ENCODE results near the gene ADAP1.
"Not testable (repeated sequence)": the region's sequence is repeated elsewhere in the genome, so short reads cannot be mapped to it uniquely, and the experiment has no call there.

Gene ADAP1

DNA sequence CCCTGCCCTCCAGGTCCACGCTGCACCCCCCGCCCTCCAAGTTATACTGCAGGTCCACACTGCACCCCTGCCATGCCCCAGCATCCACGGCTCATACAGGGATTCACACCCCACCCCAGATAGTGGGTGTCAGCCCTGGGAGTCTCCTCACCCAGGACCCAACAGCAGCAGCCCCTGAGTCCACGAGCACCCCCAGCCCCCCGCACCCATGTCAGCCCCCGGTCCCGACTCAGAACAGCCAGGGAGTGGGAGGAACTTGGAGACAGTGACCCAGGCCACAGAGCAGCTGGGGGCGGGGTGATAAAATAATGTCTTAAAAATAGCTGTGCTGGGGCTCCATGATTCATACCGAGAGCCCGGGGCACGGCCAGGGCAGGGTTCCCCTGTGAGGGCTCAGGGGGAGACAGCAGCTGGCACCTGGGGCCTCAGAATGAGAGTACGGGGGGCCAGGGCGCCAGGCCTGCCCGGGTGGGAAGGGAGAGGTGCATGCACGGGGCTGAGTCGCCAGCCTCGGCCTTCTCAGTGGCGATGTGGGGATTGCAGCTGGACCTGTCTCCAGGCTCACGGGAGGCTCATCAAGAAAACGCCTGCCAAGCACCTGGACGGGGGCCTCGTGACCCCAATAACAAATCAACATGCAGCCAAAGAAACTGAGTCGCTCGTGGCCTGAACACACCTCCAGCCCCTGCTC is 29.8 kb downstream of the ADAP1 start:
- Histone ChIP-seq H3K79me2 (ENCODE audit: insufficient read depth, low read length) (peaks cover 6% of the 10 kb centered on the region; the same call in 1 of the 2 replicates), H3K36me3 (ENCODE audit: insufficient read depth, low read length) (no peaks in the 10 kb centered on the region), H3K9me3 (ENCODE audit: insufficient read depth, low read depth, low read length) (no peaks in the 10 kb centered on the region), H3K27me3 (ENCODE audit: insufficient read depth, low read length, poor library complexity, severe bottlenecking) (no peaks in the 10 kb centered on the region), H2AFZ (ENCODE audit: low read length) (no peak overlapping the region), H3K4me3 (ENCODE audit: low read length, poor library complexity, severe bottlenecking) (no peak overlapping the region), H3F3A (ENCODE audit: low read depth) (no peaks in the 10 kb centered on the region), H3K9ac (ENCODE audit: low read depth, low read length, poor library complexity, severe bottlenecking) (peak overlapping the region; percentile 22), H4K20me1 (ENCODE audit: insufficient read depth, low read length, poor library complexity, severe bottlenecking) (no peaks in the 10 kb centered on the region), H3K4me2 (ENCODE audit: low read depth, low read length, poor library complexity, severe bottlenecking) (no peak overlapping the region), H3K9me2 (replicated peaks; ENCODE audit: low read depth, low read length) (no peaks in the 10 kb centered on the region), H3K4me1 (ENCODE audit: insufficient read depth, low read length, poor library complexity, severe bottlenecking) (peaks cover 37% of the 10 kb centered on the region)
- TF ChIP-seq EZH2phosphoT487 (IDR thresholded peaks at IDR 0.05; ENCODE audit: borderline replicate concordance), result no peak
- TF ChIP-seq, protein P1, sequence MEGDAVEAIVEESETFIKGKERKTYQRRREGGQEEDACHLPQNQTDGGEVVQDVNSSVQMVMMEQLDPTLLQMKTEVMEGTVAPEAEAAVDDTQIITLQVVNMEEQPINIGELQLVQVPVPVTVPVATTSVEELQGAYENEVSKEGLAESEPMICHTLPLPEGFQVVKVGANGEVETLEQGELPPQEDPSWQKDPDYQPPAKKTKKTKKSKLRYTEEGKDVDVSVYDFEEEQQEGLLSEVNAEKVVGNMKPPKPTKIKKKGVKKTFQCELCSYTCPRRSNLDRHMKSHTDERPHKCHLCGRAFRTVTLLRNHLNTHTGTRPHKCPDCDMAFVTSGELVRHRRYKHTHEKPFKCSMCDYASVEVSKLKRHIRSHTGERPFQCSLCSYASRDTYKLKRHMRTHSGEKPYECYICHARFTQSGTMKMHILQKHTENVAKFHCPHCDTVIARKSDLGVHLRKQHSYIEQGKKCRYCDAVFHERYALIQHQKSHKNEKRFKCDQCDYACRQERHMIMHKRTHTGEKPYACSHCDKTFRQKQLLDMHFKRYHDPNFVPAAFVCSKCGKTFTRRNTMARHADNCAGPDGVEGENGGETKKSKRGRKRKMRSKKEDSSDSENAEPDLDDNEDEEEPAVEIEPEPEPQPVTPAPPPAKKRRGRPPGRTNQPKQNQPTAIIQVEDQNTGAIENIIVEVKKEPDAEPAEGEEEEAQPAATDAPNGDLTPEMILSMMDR (conservative IDR thresholded peaks at IDR 0.05; ENCODE audit: low read length), result no peak

DNA sequence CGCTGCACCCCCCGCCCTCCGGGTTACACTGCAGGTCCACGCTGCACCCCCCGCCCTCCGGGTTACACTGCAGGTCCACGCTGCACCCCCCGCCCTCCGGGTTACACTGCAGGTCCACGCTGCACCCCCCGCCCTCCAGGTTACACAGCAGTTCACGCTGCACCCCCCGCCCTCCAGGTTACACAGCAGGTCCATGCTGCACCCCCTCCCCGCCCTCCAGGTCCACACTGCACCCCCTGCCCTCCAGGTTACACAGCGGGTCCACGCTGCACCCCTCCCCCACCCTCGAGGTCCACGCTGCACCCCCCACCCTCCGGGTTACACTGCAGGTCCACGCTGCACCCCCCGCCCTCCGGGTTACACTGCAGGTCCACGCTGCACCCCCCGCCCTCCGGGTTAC is 30.4 kb downstream of the ADAP1 start:
- H4K20me1 ChIP-seq (ENCODE audit: insufficient read depth, low read length, poor library complexity, severe bottlenecking); H2AFZ ChIP-seq (ENCODE audit: low read length); H3K36me3 ChIP-seq (ENCODE audit: insufficient read depth, low read length); H3K9me3 ChIP-seq (ENCODE audit: insufficient read depth, low read depth, low read length); H3K9me2 ChIP-seq (replicated peaks; ENCODE audit: low read depth, low read length); H3F3A ChIP-seq (ENCODE audit: low read depth); H3K79me2 ChIP-seq (ENCODE audit: insufficient read depth, low read length); H3K27me3 ChIP-seq (ENCODE audit: insufficient read depth, low read length, poor library complexity, severe bottlenecking): not testable (repeated sequence)
- Histone ChIP-seq H3K4me2 (ENCODE audit: low read depth, low read length, poor library complexity, severe bottlenecking) (peak overlapping the region; percentile 94), H3K9ac (ENCODE audit: low read depth, low read length, poor library complexity, severe bottlenecking) (peak overlapping the region; percentile 92), H3K4me3 (ENCODE audit: low read length, poor library complexity, severe bottlenecking) (peak overlapping the region; percentile 86), H3K4me1 (ENCODE audit: insufficient read depth, low read length, poor library complexity, severe bottlenecking) (peaks cover 40% of the 10 kb centered on the region)

DNA sequence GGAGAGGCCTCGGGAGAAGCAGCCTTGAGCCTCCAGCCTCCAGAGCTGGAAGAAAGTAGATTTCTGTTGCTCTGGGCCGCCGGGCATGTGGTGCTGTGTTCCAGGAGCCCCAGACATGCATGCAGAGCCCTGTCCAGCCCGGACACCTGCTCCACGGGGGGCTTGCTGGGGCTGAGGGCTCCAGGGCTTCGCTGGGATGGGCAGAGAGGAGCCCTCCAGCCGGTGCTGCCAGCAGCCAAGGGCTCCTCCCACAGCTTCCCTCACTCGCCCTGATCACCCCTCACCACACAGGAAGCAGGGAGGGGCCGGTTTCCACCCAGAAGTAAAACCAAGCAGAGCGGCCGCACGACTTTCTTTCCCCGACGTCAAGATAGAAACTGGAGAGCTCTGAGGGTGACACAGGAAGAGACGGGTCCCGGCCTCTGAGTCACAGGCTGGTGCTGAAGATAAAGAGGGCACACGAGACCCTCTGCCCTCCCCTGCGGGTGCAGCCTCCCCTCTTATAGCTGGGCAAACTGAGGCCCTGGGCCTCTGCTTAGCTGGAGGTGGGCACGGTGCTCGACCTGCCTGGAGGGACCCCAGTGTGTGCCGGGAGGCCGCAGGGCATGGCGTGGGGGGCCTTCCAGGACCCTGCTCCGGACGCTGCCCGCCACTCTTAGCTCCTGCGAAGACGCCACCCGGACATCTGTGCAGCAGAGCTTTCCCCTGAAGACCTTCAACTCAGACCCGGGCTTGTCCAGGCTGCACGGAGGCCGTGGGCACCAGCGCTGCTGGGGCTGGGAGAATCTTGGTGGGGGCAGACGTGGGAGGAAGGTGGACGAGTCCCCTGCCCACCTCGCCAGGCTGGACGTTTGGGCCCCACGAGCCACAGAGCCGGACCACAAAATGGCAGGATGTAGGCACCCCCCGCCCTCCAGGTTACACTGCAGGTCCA is 31.1 kb downstream of the ADAP1 start:
- Histone ChIP-seq H3K36me3 (ENCODE audit: insufficient read depth, low read length) (no peaks in the 10 kb centered on the region), H3K9ac (ENCODE audit: low read depth, low read length, poor library complexity, severe bottlenecking) (peak overlapping the region; percentile 92), H3K27me3 (ENCODE audit: insufficient read depth, low read length, poor library complexity, severe bottlenecking) (no peaks in the 10 kb centered on the region), H3K4me2 (ENCODE audit: low read depth, low read length, poor library complexity, severe bottlenecking) (peak overlapping the region; percentile 94), H3F3A (ENCODE audit: low read depth) (no peaks in the 10 kb centered on the region), H2AFZ (ENCODE audit: low read length) (no peak overlapping the region; the same call in 1 of the 2 replicates), H3K4me3 (ENCODE audit: low read length, poor library complexity, severe bottlenecking) (peak overlapping the region; percentile 86), H3K9me2 (replicated peaks; ENCODE audit: low read depth, low read length) (no peaks in the 10 kb centered on the region), H3K9me3 (ENCODE audit: insufficient read depth, low read depth, low read length) (no peaks in the 10 kb centered on the region), H4K20me1 (ENCODE audit: insufficient read depth, low read length, poor library complexity, severe bottlenecking) (no peaks in the 10 kb centered on the region), H3K79me2 (ENCODE audit: insufficient read depth, low read length) (peaks cover 6% of the 10 kb centered on the region; the same call in 1 of the 2 replicates), H3K4me1 (ENCODE audit: insufficient read depth, low read length, poor library complexity, severe bottlenecking) (peaks cover 40% of the 10 kb centered on the region)
- TF ChIP-seq EZH2phosphoT487 (IDR thresholded peaks at IDR 0.05; ENCODE audit: borderline replicate concordance), result no peak
- TF ChIP-seq, protein P1 (conservative IDR thresholded peaks at IDR 0.05; ENCODE audit: low read length), result no peak

All from Loucy (cell line).